A673 (cell line): Measurements from ENCODE around the gene EGFR.

ENCODE experiments used
- EZH2 ChIP-seq: fragments of 200-600 bp; sonication (generic); IDR thresholded peaks from 2 replicates; pipeline ENCODE4 v1.6.1; 2017; ENCODE audit warnings: borderline replicate concordance, low read depth, mild to moderate bottlenecking, mixed read lengths, antibody characterized with exemption, low read length; ENCODE audit not compliant: poor library complexity, severe bottlenecking
- TF ChIP-seq, protein P1 (sequence below): fragments of 300-800, 200-600 bp; sonication (generic); conservative IDR thresholded peaks from 2 replicates; pipeline ENCODE4 v1.5.1; 2017; ENCODE audit warnings: low read depth, mild to moderate bottlenecking, antibody characterized with exemption, low read length, moderate library complexity, mixed read lengths

DNA sequence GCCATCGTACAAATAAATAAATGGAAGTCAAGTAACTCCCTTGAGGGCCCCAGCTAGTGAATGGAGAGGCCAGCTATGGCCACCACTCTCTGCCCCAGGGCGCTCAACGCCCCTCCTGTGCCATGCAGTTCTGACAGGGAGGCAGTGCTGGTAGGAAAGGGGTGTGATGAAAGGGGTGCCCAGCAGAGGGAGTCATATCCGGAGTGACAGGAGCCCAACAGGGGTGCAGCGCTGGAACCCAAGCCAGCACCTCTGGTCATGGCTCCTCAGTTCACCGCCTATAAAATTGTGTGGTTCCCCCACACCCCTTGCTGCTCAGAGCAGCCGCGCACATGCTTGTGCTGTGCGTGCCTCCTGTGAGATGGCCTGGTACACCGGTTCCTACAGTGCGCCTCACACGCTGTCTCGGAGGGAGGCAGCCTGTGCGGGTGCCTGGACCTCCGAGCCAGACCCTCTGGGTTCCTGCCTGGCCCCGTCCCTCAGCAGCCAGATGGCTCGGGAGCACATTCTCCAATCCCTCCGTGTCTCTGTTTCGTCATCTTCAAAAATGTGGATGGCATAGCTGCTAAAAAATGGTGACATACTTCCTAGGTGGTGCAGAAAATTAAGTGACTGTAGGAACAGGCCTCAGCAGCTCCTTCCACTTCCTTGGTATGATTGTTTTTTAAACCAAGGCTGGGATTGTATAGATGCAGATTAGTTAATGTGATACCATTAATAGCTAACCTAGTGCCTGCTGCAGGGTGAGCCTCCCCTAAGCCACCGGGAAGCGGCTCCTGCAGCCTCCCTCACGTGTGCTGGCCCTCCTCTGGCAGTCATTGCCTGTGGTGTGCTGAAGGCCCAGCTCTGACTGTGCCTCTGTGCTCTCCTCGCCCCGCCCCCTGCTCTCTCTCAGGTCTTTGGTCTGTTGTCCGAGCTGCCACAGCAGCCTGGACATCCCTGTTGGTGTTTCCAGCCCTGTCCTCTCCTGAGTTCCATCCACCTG, 125.8 kb downstream of the EGFR start:
- TF ChIP-seq, protein P1, sequence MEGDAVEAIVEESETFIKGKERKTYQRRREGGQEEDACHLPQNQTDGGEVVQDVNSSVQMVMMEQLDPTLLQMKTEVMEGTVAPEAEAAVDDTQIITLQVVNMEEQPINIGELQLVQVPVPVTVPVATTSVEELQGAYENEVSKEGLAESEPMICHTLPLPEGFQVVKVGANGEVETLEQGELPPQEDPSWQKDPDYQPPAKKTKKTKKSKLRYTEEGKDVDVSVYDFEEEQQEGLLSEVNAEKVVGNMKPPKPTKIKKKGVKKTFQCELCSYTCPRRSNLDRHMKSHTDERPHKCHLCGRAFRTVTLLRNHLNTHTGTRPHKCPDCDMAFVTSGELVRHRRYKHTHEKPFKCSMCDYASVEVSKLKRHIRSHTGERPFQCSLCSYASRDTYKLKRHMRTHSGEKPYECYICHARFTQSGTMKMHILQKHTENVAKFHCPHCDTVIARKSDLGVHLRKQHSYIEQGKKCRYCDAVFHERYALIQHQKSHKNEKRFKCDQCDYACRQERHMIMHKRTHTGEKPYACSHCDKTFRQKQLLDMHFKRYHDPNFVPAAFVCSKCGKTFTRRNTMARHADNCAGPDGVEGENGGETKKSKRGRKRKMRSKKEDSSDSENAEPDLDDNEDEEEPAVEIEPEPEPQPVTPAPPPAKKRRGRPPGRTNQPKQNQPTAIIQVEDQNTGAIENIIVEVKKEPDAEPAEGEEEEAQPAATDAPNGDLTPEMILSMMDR: peak; percentile 49
- TF ChIP-seq EZH2: no peak
